Inflammatory macrophage (primary cell): ENCODE results near the gene ADISSP.
"Not testable (repeated sequence)": the region's sequence is repeated elsewhere in the genome, so short reads cannot be mapped to it uniquely, and the experiment has no call there.

Experiments used
- DNase-seq, 2 donors: peaks; one replicate each; pipeline ENCODE4 v3.0.0-alpha.2; 2020 to 2022

ADISSP gene

DNA sequence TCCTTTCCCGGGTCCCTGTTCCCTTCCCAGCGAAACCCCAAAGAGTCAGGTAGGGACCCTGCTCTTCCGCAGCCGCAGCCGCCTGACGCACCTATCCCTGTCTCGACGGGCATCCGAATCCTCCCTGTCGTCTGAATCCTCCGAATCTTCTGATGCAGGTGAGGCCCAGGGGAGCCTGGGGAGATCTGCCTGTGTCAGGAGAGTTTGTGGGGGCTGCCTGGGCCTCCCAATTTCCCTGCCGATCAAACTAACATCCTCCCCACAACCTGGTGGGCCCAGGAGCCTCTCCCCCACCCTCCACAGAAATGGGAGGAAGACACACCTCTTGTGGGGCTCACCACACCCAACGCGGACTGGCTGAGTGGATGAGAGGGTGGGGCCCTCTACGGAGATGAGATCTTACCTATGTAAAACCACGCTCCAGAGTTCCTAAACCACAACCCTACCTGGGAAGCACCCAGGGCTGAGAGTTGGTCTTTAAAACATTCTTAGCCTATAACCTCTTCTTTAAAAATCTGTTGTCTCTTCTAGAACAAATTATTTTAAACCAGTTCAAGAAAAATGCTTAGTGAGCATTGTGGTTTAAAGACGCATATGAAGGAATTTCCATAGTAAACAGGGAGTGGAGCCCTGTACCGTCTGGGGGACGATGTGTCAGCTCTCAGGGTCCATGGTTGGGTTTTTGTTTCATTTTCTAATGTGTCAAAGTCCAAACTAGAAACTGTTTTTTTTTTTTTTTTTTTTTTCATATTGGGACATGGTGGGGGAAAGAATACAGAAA, 30.2 kb upstream of the ADISSP start:
- no peak for DNase-seq

GRCh38 chr20:3797226-3797545, 29.6 kb upstream of the ADISSP start:
- DNase-seq: no peak

DNA sequence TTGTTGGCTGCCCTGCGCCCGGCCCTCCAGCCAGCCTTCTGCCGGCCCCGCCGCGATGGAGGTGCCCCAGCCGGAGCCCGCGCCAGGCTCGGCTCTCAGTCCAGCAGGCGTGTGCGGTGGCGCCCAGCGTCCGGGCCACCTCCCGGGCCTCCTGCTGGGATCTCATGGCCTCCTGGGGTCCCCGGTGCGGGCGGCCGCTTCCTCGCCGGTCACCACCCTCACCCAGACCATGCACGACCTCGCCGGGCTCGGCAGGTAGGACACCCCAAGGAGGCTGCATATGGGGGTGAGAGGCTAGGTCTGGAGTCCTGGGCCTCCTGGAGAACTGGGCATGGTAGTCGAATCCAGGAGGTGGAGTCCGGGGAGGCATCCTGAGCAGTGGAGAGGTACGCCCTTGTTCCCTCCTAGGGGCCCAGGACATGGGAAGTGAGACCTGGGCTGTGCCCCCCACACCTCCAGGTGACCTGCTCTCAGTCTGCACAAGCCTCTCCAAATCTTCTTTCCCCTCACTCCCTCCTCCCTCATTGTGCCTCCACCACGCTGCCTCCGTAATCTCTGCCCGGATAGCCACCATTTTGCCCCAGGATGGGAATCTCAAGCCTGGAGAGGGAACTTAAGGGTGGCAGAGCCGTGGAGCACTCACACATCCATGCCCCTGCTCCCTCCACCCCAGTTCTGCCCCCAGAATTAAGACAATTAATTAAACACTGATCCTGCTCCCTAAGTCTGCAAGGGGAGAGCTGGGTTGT, 29.1 kb upstream of the ADISSP start:
- no peak for DNase-seq

GRCh38 chr20:3795511-3796468, 28.2 kb upstream of the ADISSP start, which contains the start of gene CDC25B:
CDC25B (plus strand) TSS chr20:3796310; CDS start chr20:3796532, 222 bp downstream.
- peak; percentile 90 to 94 for DNase-seq

DNA sequence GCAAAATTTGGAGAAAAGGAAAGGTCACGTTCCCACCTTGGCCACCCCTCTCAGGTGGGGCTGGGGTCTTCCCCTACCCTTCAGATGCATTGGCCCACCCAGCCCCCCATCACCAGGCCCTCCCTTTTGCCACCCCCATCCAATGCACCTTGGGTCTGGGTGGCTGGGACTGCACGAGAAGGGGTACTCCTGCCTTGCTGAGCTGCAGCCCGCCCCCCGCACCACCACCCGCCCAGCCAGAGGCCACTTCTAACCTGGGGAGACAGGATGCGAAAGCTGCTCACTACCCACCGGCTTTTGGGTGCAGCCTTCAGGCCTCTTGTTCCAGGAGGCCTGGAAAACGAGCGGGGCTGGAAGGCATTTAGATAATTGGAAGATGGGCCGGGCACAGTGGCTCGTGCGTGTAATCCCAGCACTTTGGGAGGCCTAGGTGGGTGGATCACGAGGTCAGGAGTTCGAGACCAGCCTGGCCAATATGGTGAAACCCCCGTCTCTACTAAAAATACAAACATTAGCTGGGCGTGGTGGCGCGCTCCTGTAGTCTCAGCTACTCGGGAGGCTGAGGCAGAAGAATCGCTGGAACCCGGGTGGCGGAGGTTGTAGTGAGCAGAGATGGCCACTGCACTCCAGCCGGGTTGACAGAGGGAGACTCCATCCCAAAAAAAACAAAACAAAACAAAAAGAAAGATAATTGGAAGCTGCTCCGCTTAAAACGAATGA, 27.3 kb upstream of the ADISSP start:
- DNase-seq: no peak

DNA sequence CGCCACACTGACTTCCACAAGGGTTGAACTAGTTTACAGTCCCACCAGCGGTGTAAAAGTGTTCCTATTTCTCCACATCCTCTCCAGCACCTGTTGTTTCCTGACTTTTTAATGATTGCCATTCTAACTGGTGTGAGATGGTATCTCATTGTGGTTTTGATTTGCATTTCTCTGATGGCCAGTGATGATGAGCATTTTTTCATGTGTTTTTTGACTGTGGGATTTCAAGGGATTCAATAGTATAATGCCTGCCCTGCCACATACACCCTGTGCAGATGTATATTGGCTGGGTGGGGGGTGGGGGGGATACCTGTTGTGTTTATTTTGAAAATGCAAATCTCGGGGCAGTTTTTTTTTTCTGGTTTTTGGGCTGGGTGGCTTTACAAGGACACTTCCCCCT, 26.6 kb upstream of the ADISSP start:
- not testable (repeated sequence) for DNase-seq

DNA sequence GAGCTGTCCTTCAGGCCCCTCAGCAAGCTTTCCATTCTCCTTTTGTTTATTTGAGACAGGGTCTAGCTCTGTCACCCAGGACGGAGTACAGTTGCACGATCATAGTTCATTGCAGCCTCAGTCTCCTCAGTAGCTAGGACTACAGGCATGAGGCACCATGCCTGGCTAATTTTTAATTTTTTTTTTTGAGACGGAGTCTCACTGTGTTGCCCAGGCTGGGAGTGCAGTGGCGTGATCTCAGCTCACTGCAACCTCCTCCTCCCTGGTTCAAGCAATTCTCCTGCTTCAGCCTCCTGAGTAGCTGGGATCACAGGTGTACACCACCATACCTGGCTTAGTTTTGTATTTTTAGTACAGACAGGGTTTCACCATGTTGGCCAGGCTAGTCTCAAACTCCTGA, 21.6 kb upstream of the ADISSP start:
- not testable (repeated sequence) for DNase-seq

GRCh38 chr20:3788685-3789155, 21.2 kb upstream of the ADISSP start:
- no peak for DNase-seq

GRCh38 chr20:3787324-3788014, 19.9 kb upstream of the ADISSP start:
- DNase-seq: no peak

DNA sequence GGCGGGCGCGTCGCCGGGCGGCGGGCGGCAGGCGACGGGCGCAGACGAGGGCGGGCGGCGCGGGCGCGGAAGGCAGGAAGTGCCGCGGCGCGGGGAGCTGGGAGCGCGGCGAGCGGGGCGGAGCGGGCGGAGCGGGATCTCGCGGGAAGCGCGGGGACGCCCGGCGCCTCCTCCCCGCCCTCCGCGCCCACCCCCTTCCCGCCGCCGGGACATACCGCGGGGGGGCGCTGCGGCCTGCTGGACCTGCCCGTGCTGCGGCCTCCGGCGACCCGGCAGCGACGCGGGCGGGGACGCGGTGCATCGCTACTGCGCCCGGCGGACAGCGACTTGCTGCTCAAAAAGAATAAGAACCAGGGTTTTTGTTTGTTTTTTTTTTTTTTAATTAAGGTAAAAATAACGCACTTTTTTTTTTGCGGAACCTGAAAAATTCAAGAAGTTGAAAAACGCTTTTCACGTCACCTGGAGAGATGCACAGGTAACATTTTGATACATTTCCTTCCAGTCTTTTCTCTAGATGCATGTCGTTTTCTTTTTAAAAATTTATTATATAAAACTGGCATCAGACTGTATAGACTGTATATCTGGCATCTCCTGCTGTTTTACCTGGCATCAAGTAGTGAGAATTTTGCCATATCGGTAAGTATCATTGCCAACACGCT, 19.2 kb upstream of the ADISSP start, which contains the start of gene CENPB:
CENPB (minus strand) TSS at position 76 of the 659 bp plus-strand sequence. CDS start 257 bp downstream, outside the sequence.
- DNase-seq: peak; percentile 90 to 93

DNA sequence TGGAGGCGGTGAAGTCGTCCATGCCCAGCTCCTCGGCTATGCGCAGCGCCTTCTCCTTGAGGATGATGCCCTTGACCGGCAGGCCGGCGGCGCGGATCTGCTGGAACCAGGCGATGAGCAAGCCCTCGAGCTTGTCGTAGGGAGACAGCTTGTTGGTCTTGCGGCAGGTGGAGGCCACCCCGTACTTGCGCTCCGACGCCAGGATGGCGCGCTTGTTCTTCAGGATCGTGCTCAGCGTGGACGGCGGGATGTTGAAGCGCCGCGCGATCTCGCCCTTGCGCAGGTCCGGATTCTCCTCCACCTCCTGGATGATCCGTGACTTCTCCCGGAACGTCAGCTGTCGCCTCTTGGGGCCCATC, 18.6 kb upstream of the ADISSP start:
- DNase-seq: peak; percentile 29 to 57

- DNase-seq: no peak
Observed at GRCh38 chr20:3785240-3786125, 17.9 kb upstream of the ADISSP start.

- DNase-seq: no peak
Observed at GRCh38 chr20:3784863-3785239, 17.3 kb upstream of the ADISSP start.

GRCh38 chr20:3784216-3784853, 16.8 kb upstream of the ADISSP start:
- no peak for DNase-seq

DNA sequence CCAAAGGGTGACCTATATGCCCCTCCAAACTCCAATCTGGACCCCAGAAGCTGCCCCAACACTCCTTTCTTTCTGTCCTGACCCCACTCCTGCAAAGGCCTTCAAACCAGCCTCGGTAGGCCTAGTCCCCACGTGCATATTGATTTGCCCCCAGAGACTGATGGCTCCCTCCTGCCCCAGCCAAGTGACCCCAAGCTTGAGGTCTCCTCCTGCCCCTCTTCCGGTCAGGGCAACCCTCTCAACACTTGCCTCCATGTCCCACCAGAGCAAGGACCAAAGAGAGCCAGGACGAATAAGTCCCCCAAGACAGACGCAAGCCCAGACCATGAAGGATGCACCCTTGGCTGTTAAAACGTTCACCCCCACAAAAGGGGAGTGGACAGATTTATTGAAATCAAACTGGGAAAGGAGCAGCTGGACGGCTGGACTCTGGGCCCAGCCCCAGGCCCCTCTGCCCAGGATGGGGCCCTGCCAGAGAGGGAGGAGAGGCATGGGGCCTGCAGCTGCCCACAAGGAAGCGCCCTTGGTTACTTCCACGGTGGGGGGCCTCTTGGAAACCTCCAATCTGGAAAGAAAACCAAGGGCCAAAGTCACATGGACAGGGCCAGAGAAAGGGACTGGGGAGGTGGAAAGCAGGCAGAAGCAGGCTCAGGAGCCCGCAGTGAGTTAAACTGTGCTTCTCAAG, 16.1 kb upstream of the ADISSP start:
- no peak for DNase-seq

DNA sequence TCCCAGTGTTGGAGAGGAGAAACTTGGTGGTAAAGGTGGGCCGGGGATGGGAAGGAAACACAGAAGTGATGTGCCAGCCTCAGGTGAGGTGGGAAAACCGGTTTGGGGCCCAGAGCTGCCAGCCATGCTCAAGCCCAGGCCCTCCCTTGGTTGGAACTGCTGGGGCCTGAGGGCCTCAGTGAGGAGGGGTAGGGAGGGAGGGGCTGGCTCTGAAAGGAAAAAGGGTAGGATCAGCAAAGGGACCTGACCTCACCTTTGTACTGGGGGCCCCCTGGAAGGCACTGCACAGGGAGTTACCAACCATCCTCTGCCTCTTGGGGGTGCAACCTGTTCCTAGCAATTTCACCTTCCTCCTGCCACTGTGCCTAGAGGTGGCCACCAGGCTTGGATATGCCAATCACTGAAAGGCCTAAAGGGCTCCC, 15.5 kb upstream of the ADISSP start:
- no peak for DNase-seq

GRCh38 chr20:3782597-3782996, 15.0 kb upstream of the ADISSP start:
- DNase-seq: no peak

DNA sequence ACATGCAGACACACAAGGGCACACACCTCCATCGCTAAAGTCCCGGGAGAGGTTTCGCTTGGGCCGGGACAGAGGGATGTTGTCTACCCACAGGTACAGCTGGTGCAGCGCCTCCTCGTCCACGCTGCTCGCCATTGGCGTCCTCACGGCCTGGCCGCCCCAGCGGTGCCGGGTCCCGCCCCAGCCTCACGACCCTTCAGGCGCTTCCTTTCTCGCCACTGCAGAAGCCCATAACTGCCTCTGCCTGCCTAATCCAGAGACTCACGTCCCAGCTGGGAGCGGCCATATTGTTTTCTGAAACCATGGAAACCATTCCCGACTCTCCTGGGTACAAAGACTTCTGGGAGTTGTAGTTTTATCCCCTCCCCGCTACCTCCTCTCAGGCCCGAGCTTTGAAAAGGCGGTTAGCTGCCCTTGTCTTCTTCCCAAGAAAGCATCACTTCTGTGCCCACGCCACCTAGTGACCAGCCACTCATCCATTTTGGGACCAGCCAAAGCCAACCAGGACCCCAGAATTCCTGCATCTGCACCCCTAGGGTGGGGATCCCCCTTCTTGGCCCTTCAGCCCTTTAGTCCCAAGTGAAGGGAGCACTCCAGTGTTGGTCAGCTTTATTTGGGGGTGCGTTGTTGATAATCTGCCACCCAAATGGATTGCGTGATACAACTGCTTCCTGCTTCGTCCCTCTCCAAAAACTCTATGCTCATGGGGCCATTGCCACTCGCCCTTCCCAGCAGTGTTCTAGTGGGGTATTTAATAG, 13.8 kb upstream of the ADISSP start, which contains the start of gene SPEF1:
SPEF1 (minus strand) TSS at position 296 of the 758 bp plus-strand sequence; CDS start at position 135, 161 bp downstream.
- peak; percentile 88 to 89 for DNase-seq
